MCF 10A (cell line): ENCODE data around the gene ODAD3. TPM values are rescaled to one million over a fixed set of nuclear protein-coding genes. Genes with fewer than 3 reads are reported as not detected.

Source experiments
- BruUV-seq: library from RNA; stranded (reverse); fragments of 400-500 nt; replicated peaks from 2 replicates; lab custom pipeline; 2021; lab: Mats Ljungman, UMichigan
- CTCF ChIA-PET: fragments of 300-600 bp; sonication (Branson Sonifier 250); formaldehyde crosslinking; extraction: SDS; loops from one replicate; lab custom pipeline; 2021; ENCODE audit warnings: antibody characterized with exemption, inconsistent platforms; lab: Yijun Ruan, JAX
- POLR2A ChIA-PET: fragments of 300-600, 350-650 bp; sonication (Branson Sonifier 250); formaldehyde crosslinking; extraction: SDS; loops from one replicate; lab custom pipeline; 2020; ENCODE audit warnings: antibody characterized with exemption, inconsistent platforms; lab: Yijun Ruan, JAX
- DNase-seq: peaks from one replicate; pipeline ENCODE4 v3.0.0-alpha.2; 2018; ENCODE audit not compliant: unreplicated experiment
- H3K27ac Mint-ChIP-seq: one replicate; pipeline ENCODE4 v1.8.0; 2022; ENCODE audit warnings: mild to moderate bottlenecking, low read depth, mixed read lengths; ENCODE audit not compliant: unreplicated experiment
- H3K27me3 Mint-ChIP-seq: one replicate; pipeline ENCODE4 v1.8.0; 2022; ENCODE audit warnings: mixed read lengths; ENCODE audit not compliant: insufficient read depth, unreplicated experiment
- H3K36me3 Mint-ChIP-seq: one replicate; pipeline ENCODE4 v1.8.0; 2022; ENCODE audit warnings: mild to moderate bottlenecking, moderate library complexity, mixed read lengths; ENCODE audit not compliant: insufficient read depth, unreplicated experiment
- H3K4me1 Mint-ChIP-seq: one replicate; pipeline ENCODE4 v1.8.0; 2022; ENCODE audit warnings: mixed read lengths; ENCODE audit not compliant: insufficient read depth, unreplicated experiment
- H3K4me3 Mint-ChIP-seq: one replicate; pipeline ENCODE4 v1.8.0; 2022; ENCODE audit warnings: mild to moderate bottlenecking, moderate library complexity, mixed read lengths; ENCODE audit not compliant: unreplicated experiment
- H3K9me3 Mint-ChIP-seq: one replicate; pipeline ENCODE4 v1.8.0; 2022; ENCODE audit warnings: mixed read lengths; ENCODE audit not compliant: unreplicated experiment
- CTCF ChIP-seq: fragments of 200-600 bp; IDR thresholded peaks from one replicate; pipeline ENCODE4 v1.8.0; 2022; ENCODE audit warnings: antibody characterized with exemption, mild to moderate bottlenecking; ENCODE audit not compliant: unreplicated experiment
- intact Hi-C: fragments of 100-400 bp; cut with micrococcal nuclease; formaldehyde crosslinking; loops from 2 replicates; pipeline ENCODE4 v1.14.1; 2022
- total RNA-seq: library from RNA; stranded (reverse); gene quantifications from 2 replicates; pipeline ENCODE4 v1.2.3, GENCODE V29; 2022

ODAD3 gene
- total RNA-seq, 1 experiment from 2014 or later: 0.30 TPM

GRCh38 chr19:11423791-11424181 lies 11.1 kb downstream of the ODAD3 start:
- POLR2A ChIA-PET: interaction anchor here (0.6 to 1.6 kb wide), 3 partner anchors 11 to 195 kb away, joined by 3 to 5 read pairs (median 3); partner anchors contain the start of genes ODAD3 and SWSAP1

GRCh38 chr19:11423164-11423790 lies 11.6 kb downstream of the ODAD3 start:
- no peak overlapping the region for H3K4me3 Mint-ChIP-seq
- no peaks in the 10 kb centered on the region for H3K36me3 Mint-ChIP-seq
- no peak overlapping the region for H3K27ac Mint-ChIP-seq
- no TSS peak for BruUV-seq
- ChIA-PET CTCF (interaction anchor here (0.5 to 1.7 kb wide), 4 partner anchors 11 to 42 kb away, joined by 3 to 8 read pairs (median 4); partner anchors contain the start of genes EPOR and ODAD3), POLR2A (interaction anchor here (0.6 to 1.6 kb wide), 2 partner anchors 49 to 194 kb away, joined by 3 to 5 read pairs; partner anchors contain the start of gene SWSAP1)
- TF ChIP-seq CTCF: no peak
- H3K27me3 Mint-ChIP-seq: peaks cover 11% of the 10 kb centered on the region
- intact Hi-C loops: no loop called here
- H3K4me1 Mint-ChIP-seq: no peaks in the 10 kb centered on the region
- DNase-seq: no peak
- no peaks in the 10 kb centered on the region for H3K9me3 Mint-ChIP-seq

More at GRCh38 chr19:11423791-11424181, 11.1 kb downstream of the ODAD3 start:
- no peak for TF ChIP-seq CTCF
- Mint-ChIP-seq H3K36me3 (no peaks in the 10 kb centered on the region), H3K4me3 (no peak overlapping the region), H3K27me3 (peaks cover 11% of the 10 kb centered on the region), H3K9me3 (no peaks in the 10 kb centered on the region), H3K27ac (no peak overlapping the region), H3K4me1 (no peaks in the 10 kb centered on the region)
- BruUV-seq: no TSS peak
- DNase-seq: no peak
- CTCF ChIA-PET: interaction anchor here (0.5 to 1.7 kb wide), 3 partner anchors 11 to 40 kb away, joined by 3 to 8 read pairs (median 4); partner anchors contain the start of genes EPOR and ODAD3
- intact Hi-C loops: no loop called here

GRCh38 chr19:11422163-11423065 lies 12.5 kb downstream of the ODAD3 start:
- no peaks in the 10 kb centered on the region for H3K9me3 Mint-ChIP-seq
- no peak for TF ChIP-seq CTCF
- CTCF ChIA-PET: interaction anchor here (0.7 to 1.0 kb wide), 3 partner anchors 15 to 41 kb away, joined by 3 to 5 read pairs (median 4); no protein-coding TSS in a partner anchor
- BruUV-seq: no TSS peak
- intact Hi-C loops: no loop called here
- H3K27me3 Mint-ChIP-seq: peaks cover 11% of the 10 kb centered on the region
- H3K4me3 Mint-ChIP-seq: no peak overlapping the region
- DNase-seq: peak; percentile 45
- H3K27ac Mint-ChIP-seq: no peak overlapping the region
- H3K4me1 Mint-ChIP-seq: no peaks in the 10 kb centered on the region
- POLR2A ChIA-PET: interaction anchor here (1.2 to 1.6 kb wide), 2 partner anchors 12 to 48 kb away, joined by 3 to 5 read pairs; partner anchors contain the start of genes ODAD3 and SWSAP1
- no peaks in the 10 kb centered on the region for H3K36me3 Mint-ChIP-seq
